ENCODE data around the gene GOLGA6L7. TPM values are rescaled to one million over a fixed set of nuclear protein-coding genes. Genes with fewer than 3 reads are reported as not detected.
"Not testable (repeated sequence)": the region's sequence is repeated elsewhere in the genome, so short reads cannot be mapped to it uniquely, and the experiment has no call there.

Gene GOLGA6L7
- total RNA-seq, 1 experiment from 2014 or later: not detected

- DNase-seq (ENCODE audit: low spot score); in situ Hi-C loops (cut with HindIII; ENCODE audit: low sequenced_read_pairs): not testable (repeated sequence)
Measured at GRCh38 chr15:28853654-28854053, 5.2 kb upstream of the GOLGA6L7 start.

- in situ Hi-C loops (cut with HindIII; ENCODE audit: low sequenced_read_pairs); DNase-seq (ENCODE audit: low spot score): not testable (repeated sequence)
Measured at GRCh38 chr15:28849766-28850165, 1.3 kb upstream of the GOLGA6L7 start.

GRCh38 chr15:28849271-28849670 lies 827 bp upstream of the GOLGA6L7 start:
- DNase-seq (ENCODE audit: low spot score); in situ Hi-C loops (cut with HindIII; ENCODE audit: low sequenced_read_pairs): not testable (repeated sequence)

GRCh38 chr15:28847959-28848358 lies 485 bp downstream of the GOLGA6L7 start:
- DNase-seq (ENCODE audit: low spot score); in situ Hi-C loops (cut with HindIII; ENCODE audit: low sequenced_read_pairs): not testable (repeated sequence)

- in situ Hi-C loops (cut with HindIII; ENCODE audit: low sequenced_read_pairs); DNase-seq (ENCODE audit: low spot score): not testable (repeated sequence)
Measured at GRCh38 chr15:28847247-28847646, 1.2 kb downstream of the GOLGA6L7 start.

GRCh38 chr15:28844147-28844546 lies 4.3 kb downstream of the GOLGA6L7 start:
- DNase-seq (ENCODE audit: low spot score); in situ Hi-C loops (cut with HindIII; ENCODE audit: low sequenced_read_pairs): not testable (repeated sequence)

- DNase-seq (ENCODE audit: low spot score); in situ Hi-C loops (cut with HindIII; ENCODE audit: low sequenced_read_pairs): not testable (repeated sequence)
Measured at GRCh38 chr15:28843520-28843919, 4.9 kb downstream of the GOLGA6L7 start.

- in situ Hi-C loops (cut with HindIII; ENCODE audit: low sequenced_read_pairs); DNase-seq (ENCODE audit: low spot score): not testable (repeated sequence)
Measured at GRCh38 chr15:28842210-28842609, 6.2 kb downstream of the GOLGA6L7 start.

- in situ Hi-C loops (cut with HindIII; ENCODE audit: low sequenced_read_pairs); DNase-seq (ENCODE audit: low spot score): not testable (repeated sequence)
Measured at GRCh38 chr15:28840285-28840684, 8.2 kb downstream of the GOLGA6L7 start.

- in situ Hi-C loops (cut with HindIII; ENCODE audit: low sequenced_read_pairs); DNase-seq (ENCODE audit: low spot score): not testable (repeated sequence)
Measured at GRCh38 chr15:28834957-28835585, 13.4 kb downstream of the GOLGA6L7 start.

GRCh38 chr15:28831897-28832587 lies 16.4 kb downstream of the GOLGA6L7 start:
- in situ Hi-C loops (cut with HindIII; ENCODE audit: low sequenced_read_pairs): not testable (repeated sequence)
- peak; percentile 94 for DNase-seq (ENCODE audit: low spot score)

GRCh38 chr15:28821420-28821819 lies 27.0 kb downstream of the GOLGA6L7 start:
- in situ Hi-C loops (cut with HindIII; ENCODE audit: low sequenced_read_pairs); DNase-seq (ENCODE audit: low spot score): not testable (repeated sequence)

GRCh38 chr15:28819930-28820295 lies 28.5 kb downstream of the GOLGA6L7 start:
- in situ Hi-C loops (cut with HindIII; ENCODE audit: low sequenced_read_pairs); DNase-seq (ENCODE audit: low spot score): not testable (repeated sequence)

- DNase-seq (ENCODE audit: low spot score); in situ Hi-C loops (cut with HindIII; ENCODE audit: low sequenced_read_pairs): not testable (repeated sequence)
Measured at GRCh38 chr15:28819019-28819929, 29.2 kb downstream of the GOLGA6L7 start.

GRCh38 chr15:28818168-28818567 lies 30.3 kb downstream of the GOLGA6L7 start:
- DNase-seq (ENCODE audit: low spot score); in situ Hi-C loops (cut with HindIII; ENCODE audit: low sequenced_read_pairs): not testable (repeated sequence)

GRCh38 chr15:28814059-28814458 lies 34.4 kb downstream of the GOLGA6L7 start:
- DNase-seq (ENCODE audit: low spot score); in situ Hi-C loops (cut with HindIII; ENCODE audit: low sequenced_read_pairs): not testable (repeated sequence)

- in situ Hi-C loops (cut with HindIII; ENCODE audit: low sequenced_read_pairs): not testable (repeated sequence)
Measured at GRCh38 chr15:28813392-28813791, 35.1 kb downstream of the GOLGA6L7 start.

GRCh38 chr15:28811852-28812550 lies 36.4 kb downstream of the GOLGA6L7 start:
- in situ Hi-C loops (cut with HindIII; ENCODE audit: low sequenced_read_pairs); DNase-seq (ENCODE audit: low spot score): not testable (repeated sequence)

More at GRCh38 chr15:28813392-28813791, 35.1 kb downstream of the GOLGA6L7 start:
- not testable (repeated sequence) for DNase-seq (ENCODE audit: low spot score)

GRCh38 chr15:28810444-28810843 lies 38.0 kb downstream of the GOLGA6L7 start:
- in situ Hi-C loops (cut with HindIII; ENCODE audit: low sequenced_read_pairs); DNase-seq (ENCODE audit: low spot score): not testable (repeated sequence)

Data from G401 (cell line).